ENCODE results near the gene DIS3L2. TPM values are rescaled to one million over a fixed set of nuclear protein-coding genes. Genes with fewer than 3 reads are reported as not detected.

Gene DIS3L2
- total and polyA plus RNA-seq, 2 of the 8 experiments (the other 6 are each of a cell fraction or from before 2014, with no cell fraction given): 11.5 to 21.6 TPM

DNA sequence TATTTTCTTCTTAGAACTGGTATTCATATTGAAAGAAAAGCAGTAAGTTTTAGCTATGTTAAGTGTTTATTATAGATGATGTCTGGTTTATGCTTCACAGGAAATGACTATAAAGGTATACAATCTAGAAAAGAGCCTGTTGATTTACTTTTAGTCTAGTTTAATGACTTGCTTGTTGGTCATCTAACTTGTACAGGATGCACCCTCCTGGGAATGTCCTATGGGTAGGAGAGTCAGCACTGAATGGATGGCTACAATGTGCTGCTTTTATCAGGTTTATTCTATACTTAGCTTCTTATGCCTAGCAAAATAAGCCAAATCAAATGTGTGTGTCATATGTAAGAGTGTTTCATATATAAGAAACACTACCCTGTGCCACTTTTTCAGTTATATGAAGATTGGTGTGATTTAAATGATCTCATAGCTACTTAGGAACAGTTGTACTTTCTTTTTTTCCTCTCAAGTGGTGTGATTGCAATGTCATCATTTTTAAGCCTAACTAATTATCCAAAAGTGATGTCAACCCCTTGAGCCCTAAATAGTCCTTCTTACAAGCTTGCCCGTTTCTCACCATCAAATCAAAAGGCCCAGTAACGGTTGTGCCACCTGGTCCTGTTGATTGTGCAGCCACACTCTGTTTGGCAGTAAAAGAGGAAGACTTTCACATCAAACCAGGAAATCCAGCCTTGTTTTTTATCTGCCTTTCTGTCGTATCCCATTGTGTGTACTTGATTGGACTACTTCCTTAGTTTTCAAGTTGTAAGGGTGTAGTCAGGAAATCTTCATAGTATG is 176.0 kb downstream of the DIS3L2 start (continued):
- TF ChIP-seq, protein P1, sequence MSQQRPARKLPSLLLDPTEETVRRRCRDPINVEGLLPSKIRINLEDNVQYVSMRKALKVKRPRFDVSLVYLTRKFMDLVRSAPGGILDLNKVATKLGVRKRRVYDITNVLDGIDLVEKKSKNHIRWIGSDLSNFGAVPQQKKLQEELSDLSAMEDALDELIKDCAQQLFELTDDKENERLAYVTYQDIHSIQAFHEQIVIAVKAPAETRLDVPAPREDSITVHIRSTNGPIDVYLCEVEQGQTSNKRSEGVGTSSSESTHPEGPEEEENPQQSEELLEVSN (IDR thresholded peaks at IDR 0.05): no peak
- no peak for TF ChIP-seq CTBP2 (IDR thresholded peaks at IDR 0.05; ENCODE audit: borderline replicate concordance, insufficient read depth, insufficient read length, low read length)
- no peak for TF ChIP-seq CREB1 (IDR thresholded peaks at IDR 0.05)
- TF ChIP-seq, protein P2, sequence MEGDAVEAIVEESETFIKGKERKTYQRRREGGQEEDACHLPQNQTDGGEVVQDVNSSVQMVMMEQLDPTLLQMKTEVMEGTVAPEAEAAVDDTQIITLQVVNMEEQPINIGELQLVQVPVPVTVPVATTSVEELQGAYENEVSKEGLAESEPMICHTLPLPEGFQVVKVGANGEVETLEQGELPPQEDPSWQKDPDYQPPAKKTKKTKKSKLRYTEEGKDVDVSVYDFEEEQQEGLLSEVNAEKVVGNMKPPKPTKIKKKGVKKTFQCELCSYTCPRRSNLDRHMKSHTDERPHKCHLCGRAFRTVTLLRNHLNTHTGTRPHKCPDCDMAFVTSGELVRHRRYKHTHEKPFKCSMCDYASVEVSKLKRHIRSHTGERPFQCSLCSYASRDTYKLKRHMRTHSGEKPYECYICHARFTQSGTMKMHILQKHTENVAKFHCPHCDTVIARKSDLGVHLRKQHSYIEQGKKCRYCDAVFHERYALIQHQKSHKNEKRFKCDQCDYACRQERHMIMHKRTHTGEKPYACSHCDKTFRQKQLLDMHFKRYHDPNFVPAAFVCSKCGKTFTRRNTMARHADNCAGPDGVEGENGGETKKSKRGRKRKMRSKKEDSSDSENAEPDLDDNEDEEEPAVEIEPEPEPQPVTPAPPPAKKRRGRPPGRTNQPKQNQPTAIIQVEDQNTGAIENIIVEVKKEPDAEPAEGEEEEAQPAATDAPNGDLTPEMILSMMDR (IDR thresholded peaks at IDR 0.05; ENCODE audit: control extremely low read depth in 1 of 3, insufficient read depth in 1 of 3, low read depth in 1 of 3, low read length in 3 of 3): no peak
- no peak for TF ChIP-seq TAF7 (optimal IDR thresholded peaks at IDR 0.05; ENCODE audit: borderline replicate concordance, low read depth, low read length)

Data from H1 (cell line).